ENCODE results near the gene STK32C. TPM values are rescaled to one million over a fixed set of nuclear protein-coding genes. Genes with fewer than 3 reads are reported as not detected.
"Not testable (repeated sequence)": the region's sequence is repeated elsewhere in the genome, so short reads cannot be mapped to it uniquely, and the experiment has no call there.

STK32C gene
- total and polyA plus RNA-seq, 12 donors, result 2.7 to 8.9 (median 5.7) TPM

DNA sequence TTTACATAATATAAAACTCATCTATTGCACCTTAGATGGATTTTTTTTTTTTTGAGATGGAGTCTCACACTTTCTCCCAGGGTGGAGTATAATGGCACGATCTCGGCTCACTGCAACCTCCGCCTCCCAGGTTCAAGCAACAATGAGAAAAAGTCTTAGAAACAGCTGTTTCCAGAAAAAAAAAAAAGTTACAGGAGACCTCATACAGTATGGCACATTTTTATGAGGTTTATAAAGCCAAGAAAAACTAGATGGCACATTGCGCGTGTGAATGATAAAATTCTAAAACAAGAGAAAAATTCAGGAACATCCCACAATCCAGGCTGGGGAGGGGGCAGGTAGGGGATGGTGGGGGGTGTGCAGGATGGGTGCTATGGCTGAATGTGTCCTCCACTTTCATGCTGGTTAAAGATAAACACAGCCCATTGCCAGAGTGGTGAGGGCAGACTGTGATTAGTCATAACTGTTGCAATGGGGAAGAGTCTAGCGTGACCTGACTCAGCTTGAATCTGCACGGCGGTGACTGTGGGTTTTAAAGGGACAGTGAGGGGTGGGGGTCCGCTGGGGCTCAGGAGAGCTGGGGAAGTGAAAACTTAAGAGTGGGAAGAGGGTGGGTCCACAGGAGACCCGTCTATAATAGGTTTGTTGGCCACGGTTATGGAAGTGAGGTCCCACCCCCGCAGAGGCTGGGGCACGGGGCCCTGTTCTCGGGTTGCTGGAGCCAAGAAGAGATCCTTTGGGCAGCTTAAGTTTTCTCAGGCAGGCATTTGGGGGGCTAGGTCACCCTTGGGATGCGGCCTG lies 12.3 kb upstream of the STK32C start:
- intact Hi-C loops (cut with DNase I), result no loop called here
- ATAC-seq, result peak in 3 of 8 donors; percentile 29 to 83 (median 34)
- peaks cover 0 to 3% (median 0%) of the 10 kb centered on the region in 9 donors for H3K36me3 ChIP-seq
- TF ChIP-seq, protein P1, sequence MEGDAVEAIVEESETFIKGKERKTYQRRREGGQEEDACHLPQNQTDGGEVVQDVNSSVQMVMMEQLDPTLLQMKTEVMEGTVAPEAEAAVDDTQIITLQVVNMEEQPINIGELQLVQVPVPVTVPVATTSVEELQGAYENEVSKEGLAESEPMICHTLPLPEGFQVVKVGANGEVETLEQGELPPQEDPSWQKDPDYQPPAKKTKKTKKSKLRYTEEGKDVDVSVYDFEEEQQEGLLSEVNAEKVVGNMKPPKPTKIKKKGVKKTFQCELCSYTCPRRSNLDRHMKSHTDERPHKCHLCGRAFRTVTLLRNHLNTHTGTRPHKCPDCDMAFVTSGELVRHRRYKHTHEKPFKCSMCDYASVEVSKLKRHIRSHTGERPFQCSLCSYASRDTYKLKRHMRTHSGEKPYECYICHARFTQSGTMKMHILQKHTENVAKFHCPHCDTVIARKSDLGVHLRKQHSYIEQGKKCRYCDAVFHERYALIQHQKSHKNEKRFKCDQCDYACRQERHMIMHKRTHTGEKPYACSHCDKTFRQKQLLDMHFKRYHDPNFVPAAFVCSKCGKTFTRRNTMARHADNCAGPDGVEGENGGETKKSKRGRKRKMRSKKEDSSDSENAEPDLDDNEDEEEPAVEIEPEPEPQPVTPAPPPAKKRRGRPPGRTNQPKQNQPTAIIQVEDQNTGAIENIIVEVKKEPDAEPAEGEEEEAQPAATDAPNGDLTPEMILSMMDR (IDR thresholded peaks at IDR 0.05), result no peak
- DNase-seq, result no peak
- peaks cover 0 to 26% (median 0%) of the 10 kb centered on the region in 9 donors for H3K4me1 ChIP-seq
- H3K27ac ChIP-seq, result peak overlapping the region in 1 of 10 donors; percentile 37
- WGBS, 2 donors, result 76 to 78% methylated on average over 15 of the region's 15 CpGs
- no peaks in the 10 kb centered on the region for H3K9me3 ChIP-seq
- H3K4me3 ChIP-seq, result no peak overlapping the region
- H3K27me3 ChIP-seq, result no peaks in the 10 kb centered on the region

DNA sequence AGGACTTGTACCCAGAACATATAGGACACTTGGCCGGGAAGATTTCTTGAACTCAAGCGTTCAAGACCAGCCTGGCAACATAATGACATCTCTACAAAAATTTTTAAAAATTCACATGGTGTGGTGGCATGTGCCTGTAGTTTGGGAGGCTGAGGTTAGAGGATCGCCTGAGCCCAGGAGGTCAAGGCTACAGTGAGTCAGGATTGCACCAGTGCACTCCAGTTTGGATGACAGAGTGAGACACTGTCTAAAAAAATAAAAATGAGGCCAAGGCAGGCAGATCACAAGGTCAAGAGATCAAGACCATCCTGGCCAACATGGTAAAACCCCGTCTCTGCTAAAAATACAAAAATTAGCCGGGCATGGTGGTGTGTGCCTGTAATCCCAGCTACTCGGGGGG lies 9.7 kb upstream of the STK32C start:
- H3K27ac ChIP-seq; H3K36me3 ChIP-seq; H3K27me3 ChIP-seq; ATAC-seq; DNase-seq; H3K4me3 ChIP-seq; intact Hi-C loops (cut with DNase I): not testable (repeated sequence)
- WGBS, 2 donors, result 92 to 94% methylated on average over 6 of the region's 6 CpGs
- H3K9me3 ChIP-seq, result peaks cover 0 to 13% (median 0%) of the 10 kb centered on the region in 11 donors
- peaks cover 0 to 15% (median 0%) of the 10 kb centered on the region in 9 donors for H3K4me1 ChIP-seq

DNA sequence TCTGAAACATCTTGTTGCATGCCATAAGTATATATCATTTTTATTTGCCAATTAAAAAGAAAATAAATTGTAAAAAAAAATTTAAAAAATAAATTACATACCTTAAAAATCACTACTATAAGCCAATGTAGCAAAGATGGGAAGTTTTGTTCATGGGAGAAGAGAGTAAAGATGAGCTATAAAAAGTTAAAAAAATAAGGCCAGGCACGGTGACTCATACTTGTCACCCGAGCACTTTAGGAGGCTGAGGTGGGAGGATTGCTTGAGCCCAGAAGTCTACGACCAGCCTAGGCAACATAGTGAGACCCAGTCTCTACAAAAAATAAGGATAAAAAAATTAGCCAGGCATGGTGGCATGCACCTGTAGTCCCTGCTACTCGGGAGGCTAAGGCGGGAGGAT lies 8.4 kb upstream of the STK32C start:
- TF ChIP-seq, protein P1 (IDR thresholded peaks at IDR 0.05), result no peak
- no peaks in the 10 kb centered on the region for H3K36me3 ChIP-seq
- peaks cover 0 to 13% (median 0%) of the 10 kb centered on the region in 11 donors for H3K9me3 ChIP-seq
- H3K4me3 ChIP-seq, result no peak overlapping the region
- 90 to 95% methylated on average over 5 of the region's 5 CpGs for WGBS, 2 donors
- peaks cover 0 to 12% (median 0%) of the 10 kb centered on the region in 9 donors for H3K4me1 ChIP-seq
- no peak for DNase-seq
- intact Hi-C loops (cut with DNase I), result no loop called here
- H3K27me3 ChIP-seq, result no peaks in the 10 kb centered on the region
- H3K27ac ChIP-seq, result no peak overlapping the region
- no peak for ATAC-seq

DNA sequence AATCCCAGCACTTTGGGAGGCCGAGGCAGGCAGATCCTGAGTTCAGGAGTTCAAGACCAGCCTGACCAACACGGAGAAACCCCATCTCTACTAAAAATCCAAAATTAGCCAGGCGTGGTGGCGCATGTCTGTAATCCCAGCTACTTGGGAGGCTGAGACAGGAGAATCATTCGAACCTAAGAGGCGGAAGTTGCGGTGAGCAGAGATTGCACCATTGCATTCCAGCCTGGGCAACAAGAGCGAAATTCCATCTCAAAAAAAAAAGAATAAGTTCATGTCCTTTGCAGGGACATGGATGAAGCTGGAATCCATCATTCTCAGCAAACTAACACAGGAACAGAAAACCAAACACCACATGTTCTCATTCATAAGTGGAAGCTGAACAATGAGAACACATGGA lies 7.1 kb upstream of the STK32C start:
- peaks cover 0 to 13% (median 0%) of the 10 kb centered on the region in 11 donors for H3K9me3 ChIP-seq
- H3K4me1 ChIP-seq; H3K27me3 ChIP-seq; DNase-seq; ATAC-seq; intact Hi-C loops (cut with DNase I); H3K36me3 ChIP-seq; H3K4me3 ChIP-seq; H3K27ac ChIP-seq: not testable (repeated sequence)
- 95 to 96% methylated on average over 8 of the region's 8 CpGs for WGBS, 2 donors

DNA sequence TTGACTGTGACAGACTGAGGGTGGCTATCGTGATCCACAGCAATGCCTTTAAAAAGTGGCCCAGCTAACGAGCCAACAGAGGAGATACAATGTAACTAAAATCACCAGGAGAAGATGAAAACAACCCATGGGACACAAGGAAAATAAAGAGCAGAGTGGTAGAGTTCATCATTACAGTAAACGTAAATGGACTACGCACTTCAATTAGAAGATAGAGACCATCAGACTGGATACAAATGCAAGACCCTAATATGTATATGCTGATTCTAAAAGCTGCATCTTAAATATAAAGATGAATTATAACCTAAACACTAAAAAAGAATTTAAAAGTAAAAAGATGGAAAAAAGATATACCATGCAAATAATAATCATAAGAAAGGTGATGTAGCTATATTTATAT lies 6.6 kb upstream of the STK32C start:
- WGBS, 2 donors, result 99% methylated on average over 4 of the region's 4 CpGs
- H3K4me3 ChIP-seq, result no peak overlapping the region

More for the DNA sequence above, 6.6 kb upstream of the STK32C start:
- Histone ChIP-seq H3K4me1 (peaks cover 0 to 4% (median 0%) of the 10 kb centered on the region in 9 donors), H3K9me3 (peaks cover 0 to 13% (median 0%) of the 10 kb centered on the region in 11 donors), H3K27me3 (no peaks in the 10 kb centered on the region), H3K36me3 (no peaks in the 10 kb centered on the region), H3K27ac (no peak overlapping the region)
- TF ChIP-seq, protein P1 (IDR thresholded peaks at IDR 0.05), result no peak
- DNase-seq (no peak), ATAC-seq (no peak)
- intact Hi-C loops (cut with DNase I), result no loop called here

Measured in heart right ventricle (tissue), 16 donors.